GM19438 (cell line): Measurements from ENCODE around the gene DYNLT3.

Source experiments
- ATAC-seq: cut with Tn5 transposase; IDR thresholded peaks from one replicate; pipeline ENCODE4 v1.9.1; 2021; ENCODE audit warnings: low read depth; ENCODE audit not compliant: unreplicated experiment

DYNLT3 gene

GRCh38 chrX:37796310-37796709, 51.1 kb downstream of the DYNLT3 start:
- ATAC-seq = no peak
